ENCODE data around the gene KCNB1.

Gene KCNB1

DNA sequence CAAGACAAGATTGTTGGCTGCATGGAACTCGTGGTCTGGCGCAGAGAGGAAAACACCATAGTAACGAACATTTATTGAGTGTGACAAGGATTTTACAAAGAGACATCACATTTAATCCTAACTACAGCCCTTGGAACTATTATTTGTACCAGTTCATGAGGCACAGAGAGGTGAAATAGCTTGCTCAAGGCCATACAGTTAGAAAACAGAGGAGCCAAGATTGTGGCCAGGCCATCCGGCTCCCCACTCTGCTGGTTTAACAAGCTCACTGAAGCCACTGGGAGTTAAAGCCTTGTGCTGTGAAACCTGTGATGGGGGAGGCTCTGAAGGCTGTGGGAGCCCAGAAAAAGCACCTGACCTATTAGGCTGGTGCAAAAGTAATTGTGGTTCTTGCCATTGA is 129.7 kb downstream of the KCNB1 start:
- DNase-seq (ENCODE audit: extremely low read depth, low read depth): no peak
- no peak overlapping the region for H3K4me3 ChIP-seq (replicated peaks; ENCODE audit: low read depth, low read length)
- TF ChIP-seq, protein P1, sequence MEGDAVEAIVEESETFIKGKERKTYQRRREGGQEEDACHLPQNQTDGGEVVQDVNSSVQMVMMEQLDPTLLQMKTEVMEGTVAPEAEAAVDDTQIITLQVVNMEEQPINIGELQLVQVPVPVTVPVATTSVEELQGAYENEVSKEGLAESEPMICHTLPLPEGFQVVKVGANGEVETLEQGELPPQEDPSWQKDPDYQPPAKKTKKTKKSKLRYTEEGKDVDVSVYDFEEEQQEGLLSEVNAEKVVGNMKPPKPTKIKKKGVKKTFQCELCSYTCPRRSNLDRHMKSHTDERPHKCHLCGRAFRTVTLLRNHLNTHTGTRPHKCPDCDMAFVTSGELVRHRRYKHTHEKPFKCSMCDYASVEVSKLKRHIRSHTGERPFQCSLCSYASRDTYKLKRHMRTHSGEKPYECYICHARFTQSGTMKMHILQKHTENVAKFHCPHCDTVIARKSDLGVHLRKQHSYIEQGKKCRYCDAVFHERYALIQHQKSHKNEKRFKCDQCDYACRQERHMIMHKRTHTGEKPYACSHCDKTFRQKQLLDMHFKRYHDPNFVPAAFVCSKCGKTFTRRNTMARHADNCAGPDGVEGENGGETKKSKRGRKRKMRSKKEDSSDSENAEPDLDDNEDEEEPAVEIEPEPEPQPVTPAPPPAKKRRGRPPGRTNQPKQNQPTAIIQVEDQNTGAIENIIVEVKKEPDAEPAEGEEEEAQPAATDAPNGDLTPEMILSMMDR (IDR thresholded peaks at IDR 0.05; ENCODE audit: low read depth, low read length, missing control alignments): no peak

DNA sequence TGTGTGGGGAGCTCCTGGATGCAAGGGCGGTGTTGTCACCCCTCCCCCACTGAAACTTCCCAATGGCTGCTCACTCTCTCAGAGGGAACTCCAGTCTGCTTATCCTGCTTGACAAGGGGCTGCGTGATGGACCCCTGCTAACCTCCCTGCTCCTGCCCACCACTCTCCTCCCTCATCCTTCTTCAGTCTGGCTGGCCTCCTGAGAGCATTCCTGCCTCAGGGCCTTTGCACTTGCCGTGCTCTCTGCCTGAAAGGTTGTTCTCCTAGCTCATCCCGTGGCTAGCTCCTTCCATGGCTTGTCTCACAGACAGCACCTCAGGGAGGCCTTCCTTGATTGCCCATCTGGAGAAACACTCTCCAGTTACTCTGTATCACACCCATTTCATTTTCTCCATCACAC is 130.7 kb downstream of the KCNB1 start:
- no peak overlapping the region for H3K4me3 ChIP-seq (replicated peaks; ENCODE audit: low read depth, low read length)
- TF ChIP-seq, protein P1 (IDR thresholded peaks at IDR 0.05; ENCODE audit: low read depth, low read length, missing control alignments): no peak
- no peak for DNase-seq (ENCODE audit: extremely low read depth, low read depth)

DNA sequence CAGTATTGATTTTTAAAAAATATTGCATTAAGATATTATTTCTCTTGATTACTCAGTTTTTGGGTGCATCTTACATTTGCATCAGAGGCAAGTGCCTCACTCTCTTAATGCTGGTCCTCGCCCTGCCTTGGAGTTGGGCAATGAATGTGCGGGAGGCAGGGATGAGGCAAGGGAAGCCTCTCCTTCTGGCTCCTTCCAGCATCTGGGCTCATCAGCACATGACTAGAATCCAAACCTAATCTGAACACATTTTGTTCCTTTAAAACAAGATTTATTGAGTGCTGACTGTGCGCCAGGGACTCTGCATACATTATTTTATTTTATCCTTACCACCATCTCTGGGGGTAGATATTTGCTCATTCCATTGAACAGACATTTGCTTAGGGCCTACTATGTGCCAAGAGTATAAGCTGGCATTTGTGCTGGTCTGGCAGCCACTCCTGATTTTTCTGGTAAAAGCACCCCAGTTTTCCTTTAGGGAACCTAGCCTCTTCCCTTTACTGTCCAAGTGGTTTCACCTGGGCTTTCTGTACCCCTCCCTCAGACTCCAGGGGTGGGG is 132.7 kb downstream of the KCNB1 start:
- no peak for DNase-seq (ENCODE audit: extremely low read depth, low read depth)
- H3K4me3 ChIP-seq (replicated peaks; ENCODE audit: low read depth, low read length): no peak overlapping the region
- TF ChIP-seq, protein P1 (IDR thresholded peaks at IDR 0.05; ENCODE audit: low read depth, low read length, missing control alignments): no peak

DNA sequence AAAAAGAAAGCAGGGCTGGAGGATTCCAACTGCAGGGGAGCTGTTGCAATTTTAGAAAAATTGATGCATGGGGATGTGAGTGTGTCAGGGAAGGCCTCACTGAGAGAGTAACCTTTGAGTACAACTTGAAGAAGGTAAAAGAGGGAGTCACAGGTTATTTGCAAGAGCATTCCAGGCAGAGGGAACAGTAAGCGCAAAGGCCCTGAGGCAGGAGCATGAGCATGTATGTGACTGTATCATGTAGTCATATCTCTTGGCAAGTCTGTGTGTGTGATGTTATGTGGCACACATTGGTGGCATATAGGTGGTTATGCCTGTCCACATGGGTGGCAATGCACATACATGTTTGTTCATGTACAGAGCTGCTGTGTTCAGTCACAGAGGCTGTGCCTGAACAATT is 133.4 kb downstream of the KCNB1 start:
- DNase-seq (ENCODE audit: extremely low read depth, low read depth): no peak
- TF ChIP-seq, protein P1 (IDR thresholded peaks at IDR 0.05; ENCODE audit: low read depth, low read length, missing control alignments): no peak
- no peak overlapping the region for H3K4me3 ChIP-seq (replicated peaks; ENCODE audit: low read depth, low read length)

DNA sequence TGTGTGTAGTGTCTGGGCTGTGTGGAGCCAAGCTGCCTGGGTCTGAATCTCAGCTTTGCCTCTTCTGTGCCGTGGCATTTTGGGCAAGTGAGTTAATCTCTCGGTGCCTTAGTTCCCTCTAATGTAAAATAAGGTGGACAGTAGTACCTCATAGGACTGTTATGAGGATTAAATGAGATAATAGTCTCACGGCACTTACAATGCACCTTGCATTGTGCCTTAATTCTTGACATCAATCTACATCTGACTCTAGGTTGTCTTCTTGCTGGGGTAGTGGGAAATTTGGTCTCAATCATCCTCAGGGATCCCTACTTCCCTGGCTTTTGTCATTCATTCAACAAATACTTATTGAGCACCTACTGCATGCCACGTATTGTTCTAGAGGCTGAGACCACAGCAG is 133.9 kb downstream of the KCNB1 start:
- H3K4me3 ChIP-seq (replicated peaks; ENCODE audit: low read depth, low read length): no peak overlapping the region
- TF ChIP-seq, protein P1 (IDR thresholded peaks at IDR 0.05; ENCODE audit: low read depth, low read length, missing control alignments): no peak
- no peak for DNase-seq (ENCODE audit: extremely low read depth, low read depth)

DNA sequence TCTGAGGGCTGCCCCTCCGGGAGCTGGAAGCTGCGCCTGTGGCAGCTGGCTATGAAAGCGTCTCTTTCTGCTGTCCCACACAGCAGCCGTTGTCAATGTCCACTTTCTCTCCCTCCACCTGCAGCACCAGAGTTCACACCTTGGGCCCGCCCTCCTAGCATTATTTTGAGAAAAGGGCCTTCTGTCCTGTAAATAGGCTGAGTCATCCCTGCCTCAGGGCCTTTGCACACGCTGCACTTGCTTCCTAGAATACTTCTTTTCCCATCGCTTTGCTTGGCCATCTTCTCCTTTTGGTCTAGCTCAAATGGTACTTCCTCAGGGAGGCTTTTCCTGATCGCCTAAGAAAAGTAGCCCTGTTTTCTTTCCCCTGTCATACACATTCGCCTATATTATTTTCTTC is 135.3 kb downstream of the KCNB1 start:
- H3K4me3 ChIP-seq (replicated peaks; ENCODE audit: low read depth, low read length): no peak overlapping the region
- DNase-seq (ENCODE audit: extremely low read depth, low read depth): no peak
- TF ChIP-seq, protein P1 (IDR thresholded peaks at IDR 0.05; ENCODE audit: low read depth, low read length, missing control alignments): no peak

DNA sequence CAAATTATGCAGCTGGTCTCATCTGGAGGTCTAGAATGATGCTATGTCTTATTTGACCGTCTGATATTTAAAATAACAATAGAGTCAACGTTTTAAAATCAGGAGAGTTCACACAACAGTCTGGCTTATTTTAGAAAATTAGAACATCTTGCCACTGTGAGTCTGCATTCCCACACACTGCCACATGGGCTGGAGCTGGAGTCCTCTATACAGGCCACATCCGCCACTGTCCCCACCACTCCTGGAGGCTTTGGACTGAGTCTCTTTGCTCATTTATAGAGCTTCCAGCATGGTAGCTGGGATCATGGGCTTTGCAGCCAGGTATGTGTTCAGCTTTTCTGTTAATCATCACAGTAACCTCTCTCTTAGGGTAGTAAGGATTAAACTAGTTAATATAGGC is 135.8 kb downstream of the KCNB1 start:
- no peak overlapping the region for H3K4me3 ChIP-seq (replicated peaks; ENCODE audit: low read depth, low read length)
- no peak for DNase-seq (ENCODE audit: extremely low read depth, low read depth)
- TF ChIP-seq, protein P1 (IDR thresholded peaks at IDR 0.05; ENCODE audit: low read depth, low read length, missing control alignments): no peak

All from HFF-Myc (cell line).